ENCODE measurements around the gene MTUS2.

DNA sequence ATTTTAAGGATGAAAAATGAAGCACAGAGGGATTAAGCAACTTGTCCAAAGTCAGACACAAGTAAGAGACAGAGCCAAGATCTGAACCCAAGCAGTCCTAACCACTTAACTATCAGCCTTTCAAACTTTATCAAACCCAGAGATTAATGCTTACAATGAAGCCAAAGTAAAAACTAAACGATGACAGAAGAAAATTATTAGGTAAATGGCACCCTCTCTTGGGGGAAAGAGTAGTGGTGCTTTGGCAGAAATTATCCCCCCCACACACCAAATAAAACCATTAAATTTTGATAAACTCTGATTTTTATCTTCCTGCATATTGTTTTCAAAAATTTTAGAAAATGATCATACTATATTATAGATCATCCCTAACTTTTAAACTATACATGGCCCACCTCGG, 446.1 kb downstream of the MTUS2 start:
- no peak for TF ChIP-seq EZH2 (optimal IDR thresholded peaks at IDR 0.05; ENCODE audit: low read depth, low read length)
- TF ChIP-seq, protein P1, sequence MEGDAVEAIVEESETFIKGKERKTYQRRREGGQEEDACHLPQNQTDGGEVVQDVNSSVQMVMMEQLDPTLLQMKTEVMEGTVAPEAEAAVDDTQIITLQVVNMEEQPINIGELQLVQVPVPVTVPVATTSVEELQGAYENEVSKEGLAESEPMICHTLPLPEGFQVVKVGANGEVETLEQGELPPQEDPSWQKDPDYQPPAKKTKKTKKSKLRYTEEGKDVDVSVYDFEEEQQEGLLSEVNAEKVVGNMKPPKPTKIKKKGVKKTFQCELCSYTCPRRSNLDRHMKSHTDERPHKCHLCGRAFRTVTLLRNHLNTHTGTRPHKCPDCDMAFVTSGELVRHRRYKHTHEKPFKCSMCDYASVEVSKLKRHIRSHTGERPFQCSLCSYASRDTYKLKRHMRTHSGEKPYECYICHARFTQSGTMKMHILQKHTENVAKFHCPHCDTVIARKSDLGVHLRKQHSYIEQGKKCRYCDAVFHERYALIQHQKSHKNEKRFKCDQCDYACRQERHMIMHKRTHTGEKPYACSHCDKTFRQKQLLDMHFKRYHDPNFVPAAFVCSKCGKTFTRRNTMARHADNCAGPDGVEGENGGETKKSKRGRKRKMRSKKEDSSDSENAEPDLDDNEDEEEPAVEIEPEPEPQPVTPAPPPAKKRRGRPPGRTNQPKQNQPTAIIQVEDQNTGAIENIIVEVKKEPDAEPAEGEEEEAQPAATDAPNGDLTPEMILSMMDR (IDR thresholded peaks at IDR 0.05; ENCODE audit: low read length) = no peak
- TF ChIP-seq EZH2phosphoT487 (IDR thresholded peaks at IDR 0.05; ENCODE audit: low read length) = no peak

All from MM.1S (cell line).